IMR-90 (cell line): ENCODE data around the gene EFCC1. TPM values are rescaled to one million over a fixed set of nuclear protein-coding genes. Genes with fewer than 3 reads are reported as not detected.

Source experiments
- ATAC-seq: fragments of 200-7000 bp; cut with Tn5 transposase; 2 replicates; pipeline ENCODE4 v1.9.1; 2020; ENCODE audit warnings: low read depth, mild to moderate bottlenecking, moderate library complexity
- BruUV-seq: library from RNA; stranded (reverse); fragments of 400-500 nt; replicated peaks from 2 replicates; lab custom pipeline; 2021; lab: Mats Ljungman, UMichigan
- CTCF ChIA-PET: fragments of 300-600 bp; formaldehyde crosslinking; extraction: SDS; loops from one replicate; lab custom pipeline; 2021; ENCODE audit warnings: antibody characterized with exemption; lab: Yijun Ruan, JAX
- POLR2A ChIA-PET: fragments of 300-600 bp; sonication (Branson Sonifier 250); formaldehyde crosslinking; loops from one replicate; lab custom pipeline; 2022; ENCODE audit warnings: antibody characterized with exemption; ENCODE audit not compliant: unreplicated experiment; lab: Charles Lee
- DNase-seq: peaks from one replicate; pipeline ENCODE4 v3.0.0; 2013
- H2AFZ ChIP-seq: replicated peaks from 2 replicates; pipeline ENCODE3; 2013; ENCODE audit warnings: low read length, mild to moderate bottlenecking; ENCODE audit not compliant: poor library complexity
- H2AK5ac ChIP-seq: 2 replicates; pipeline ENCODE4 v1.6.1; 2013; ENCODE audit warnings: low read depth, low read length, inconsistent platforms
- H2AK9ac ChIP-seq: replicated peaks from 2 replicates; pipeline ENCODE3; 2013; ENCODE audit warnings: mild to moderate bottlenecking, low read depth, low read length, moderate library complexity; ENCODE audit not compliant: poor library complexity
- H2BK120ac ChIP-seq: 2 replicates; pipeline ENCODE4 v1.6.1; 2013; ENCODE audit warnings: low read depth, low read length, inconsistent platforms
- H2BK15ac ChIP-seq: 3 replicates; pipeline ENCODE4 v1.6.1; 2013; ENCODE audit warnings: low read depth, low read length, inconsistent platforms
- H2BK20ac ChIP-seq: 2 replicates; pipeline ENCODE4 v1.6.1; 2013; ENCODE audit warnings: low read depth, mild to moderate bottlenecking, inconsistent platforms, low read length, moderate library complexity
- H2BK5ac ChIP-seq: 2 replicates; pipeline ENCODE4 v1.6.1; 2013; ENCODE audit warnings: mild to moderate bottlenecking, low read depth, low read length, inconsistent platforms; ENCODE audit not compliant: poor library complexity, severe bottlenecking
- H3K14ac ChIP-seq: replicated peaks from 2 replicates; pipeline ENCODE4 v1.6.1; 2013; ENCODE audit warnings: low read depth, low read length, inconsistent platforms
- H3K18ac ChIP-seq: 2 replicates; pipeline ENCODE4 v1.6.1; 2013; ENCODE audit warnings: low read depth, low read length, control low read depth
- H3K23ac ChIP-seq: 2 replicates; pipeline ENCODE4 v1.6.1; 2013; ENCODE audit warnings: low read depth, low read length, inconsistent platforms
- H3K27ac ChIP-seq: 2 replicates; pipeline ENCODE4 v1.5.1; 2013; ENCODE audit warnings: mild to moderate bottlenecking, control low read depth, low read length; ENCODE audit not compliant: insufficient read depth
- H3K27me3 ChIP-seq: 2 replicates; pipeline ENCODE4 v1.6.1; 2013; ENCODE audit warnings: low read length; ENCODE audit not compliant: control insufficient read depth, insufficient read depth
- H3K36me3 ChIP-seq: 2 replicates; pipeline ENCODE4 v1.6.1; 2013; ENCODE audit warnings: low read length, mixed read lengths; ENCODE audit not compliant: control insufficient read depth, insufficient read depth
- H3K4ac ChIP-seq: 2 replicates; pipeline ENCODE4 v1.6.1; 2013; ENCODE audit warnings: low read depth, low read length, inconsistent platforms
- H3K4me1 ChIP-seq: 2 replicates; pipeline ENCODE4 v1.6.1; 2013; ENCODE audit warnings: low read length, mixed read lengths; ENCODE audit not compliant: control insufficient read depth, insufficient read depth
- H3K4me2 ChIP-seq: 2 replicates; pipeline ENCODE4 v1.6.1; 2013; ENCODE audit warnings: low read depth, mild to moderate bottlenecking, control low read depth, low read length, moderate library complexity
- H3K4me3 ChIP-seq: 2 replicates; pipeline ENCODE4 v1.5.1; 2013; ENCODE audit warnings: low read depth, mild to moderate bottlenecking, control low read depth, low read length, moderate library complexity; ENCODE audit not compliant: insufficient read depth
- H3K56ac ChIP-seq: 2 replicates; pipeline ENCODE4 v1.6.1; 2013; ENCODE audit warnings: low read length, inconsistent platforms; ENCODE audit not compliant: insufficient read depth; ENCODE audit errors: extremely low read depth
- H3K79me1 ChIP-seq, 2 experiments: 2 replicates each; pipeline ENCODE4 v1.6.1; 2013; ENCODE audit warnings: low read length in 2 of 2, inconsistent platforms in 1 of 2, low read depth in 1 of 2
- H3K9ac ChIP-seq: 2 replicates; pipeline ENCODE4 v1.6.1; 2013; ENCODE audit warnings: low read depth, low read length, control low read depth
- H3K9me1 ChIP-seq: 2 replicates; pipeline ENCODE4 v1.6.1; 2013; ENCODE audit warnings: low read length, inconsistent platforms; ENCODE audit not compliant: insufficient read depth
- H3K9me3 ChIP-seq: 2 replicates; pipeline ENCODE4 v1.6.1; 2013; ENCODE audit warnings: low read length; ENCODE audit not compliant: control insufficient read depth, insufficient read depth
- H4K20me1 ChIP-seq: 2 replicates; pipeline ENCODE4 v1.6.1; 2013; ENCODE audit warnings: low read length, inconsistent platforms; ENCODE audit not compliant: insufficient read depth
- H4K5ac ChIP-seq: 2 replicates; pipeline ENCODE4 v1.6.1; 2013; ENCODE audit warnings: mild to moderate bottlenecking, low read depth, low read length, control low read depth
- H4K8ac ChIP-seq, 2 experiments: 2 replicates each; pipeline ENCODE4 v1.6.1; 2013; ENCODE audit warnings: low read depth in 2 of 2, low read length in 2 of 2, control low read depth in 1 of 2, inconsistent platforms in 1 of 2
- H4K91ac ChIP-seq: 2 replicates; pipeline ENCODE4 v1.6.1; 2013; ENCODE audit warnings: low read depth, low read length, inconsistent platforms; ENCODE audit not compliant: insufficient read depth
- BHLHE40 ChIP-seq: fragments of 150-350 bp; IDR thresholded peaks from 2 replicates; pipeline ENCODE4 v1.6.1; 2016; ENCODE audit warnings: mild to moderate bottlenecking, low read depth, low read length
- CEBPB ChIP-seq: IDR thresholded peaks from 2 replicates; pipeline ENCODE4 v1.6.1; 2012; ENCODE audit warnings: low read depth, low read length, improper control_type of control experiment
- CHD1 ChIP-seq: IDR thresholded peaks from 2 replicates; pipeline ENCODE4 v1.6.1; 2012; ENCODE audit warnings: low read depth, low read length, improper control_type of control experiment
- CTCF ChIP-seq: conservative IDR thresholded peaks from 2 replicates; pipeline ENCODE4 v1.5.1; 2012; ENCODE audit warnings: mild to moderate bottlenecking, low read depth, low read length, improper control_type of control experiment
- MAFK ChIP-seq: IDR thresholded peaks from 2 replicates; pipeline ENCODE4 v1.6.1; 2012; ENCODE audit warnings: low read depth, low read length, improper control_type of control experiment
- MAZ ChIP-seq: IDR thresholded peaks from 2 replicates; pipeline ENCODE4 v1.6.1; 2012; ENCODE audit warnings: low read depth, mild to moderate bottlenecking, low read length, improper control_type of control experiment, moderate library complexity, borderline replicate concordance
- MXI1 ChIP-seq: IDR thresholded peaks from 2 replicates; pipeline ENCODE4 v1.6.1; 2012; ENCODE audit warnings: low read depth, mild to moderate bottlenecking, low read length, moderate library complexity, borderline replicate concordance
- NFE2L2 ChIP-seq: fragments of 150-350 bp; IDR thresholded peaks from 2 replicates; pipeline ENCODE4 v1.6.1; 2016; ENCODE audit warnings: low read depth, mild to moderate bottlenecking, low read length
- RAD21 ChIP-seq: IDR thresholded peaks from 2 replicates; pipeline ENCODE4 v1.6.1; 2012; ENCODE audit warnings: low read length, improper control_type of control experiment
- RCOR1 ChIP-seq: IDR thresholded peaks from 2 replicates; pipeline ENCODE4 v1.6.1; 2012; ENCODE audit warnings: mild to moderate bottlenecking, low read length, improper control_type of control experiment; ENCODE audit not compliant: insufficient replicate concordance
- RFX5 ChIP-seq: IDR thresholded peaks from 2 replicates; pipeline ENCODE4 v1.8.0; 2012; ENCODE audit warnings: low read depth, mild to moderate bottlenecking, low read length, moderate library complexity
- SMC3 ChIP-seq: fragments of 150-350 bp; IDR thresholded peaks from 2 replicates; pipeline ENCODE4 v1.6.1; 2016; ENCODE audit warnings: low read depth, mild to moderate bottlenecking, antibody characterized with exemption, low read length, moderate library complexity
- USF2 ChIP-seq: fragments of 150-350 bp; IDR thresholded peaks from 2 replicates; pipeline ENCODE4 v1.6.1; 2017; ENCODE audit warnings: mild to moderate bottlenecking, antibody characterized with exemption, low read length, low read depth
- WGBS, 2 experiments: methylation state at CpG; one replicate each; pipeline versions ENCODE4 v1.1.5 to v1.1.7; 2013; ENCODE audit warnings: missing lambda C conversion rate in 2 of 2; ENCODE audit not compliant: insufficient read length in 1 of 2; ENCODE audit errors: extremely low coverage in 2 of 2; 5-methylcytosine and 5-hydroxymethylcytosine counted together
- dilution Hi-C: fragments of 300-500 bp; cut with HindIII; formaldehyde crosslinking; loops from one replicate; pipeline ENCODE4 v1.14.3; 2018; ENCODE audit warnings: low sequenced_read_pairs; ENCODE audit not compliant: unreplicated experiment
- in situ Hi-C: fragments of 300-500 bp; cut with MboI; formaldehyde crosslinking; loops from 3 replicates; pipeline ENCODE4 v1.14.3; 2019; ENCODE audit warnings: low sequenced_read_pairs, inconsistent platforms, mixed read lengths
- intact Hi-C: fragments of 100-400 bp; cut with micrococcal nuclease; formaldehyde crosslinking; loops from 2 replicates; pipeline ENCODE4 v1.10.0; 2022
- polyA plus RNA-seq, 3 experiments: library from polyadenylated mRNA; depleted of rRNA; stranded (reverse); fragments of >200 nt; gene quantifications; 2 replicates each; pipeline ENCODE4 v1.2.3, GENCODE V29; 2012; ENCODE audit warnings: low replicate concordance in 1 of 3
- total RNA-seq: library from RNA; depleted of rRNA; stranded (reverse); fragments of >200 nt; gene quantifications from 2 replicates; pipeline ENCODE4 v1.2.3, GENCODE V29; 2012
- TF ChIP-seq, protein P1 (sequence below): fragments of 150-350 bp; IDR thresholded peaks from 2 replicates; pipeline ENCODE4 v1.6.1; 2016; ENCODE audit warnings: low read depth, mild to moderate bottlenecking, low read length, moderate library complexity, borderline replicate concordance

EFCC1 gene
- total and polyA plus RNA-seq, 2 of the 4 experiments (the other 2 are of a cell fraction) = not detected

DNA sequence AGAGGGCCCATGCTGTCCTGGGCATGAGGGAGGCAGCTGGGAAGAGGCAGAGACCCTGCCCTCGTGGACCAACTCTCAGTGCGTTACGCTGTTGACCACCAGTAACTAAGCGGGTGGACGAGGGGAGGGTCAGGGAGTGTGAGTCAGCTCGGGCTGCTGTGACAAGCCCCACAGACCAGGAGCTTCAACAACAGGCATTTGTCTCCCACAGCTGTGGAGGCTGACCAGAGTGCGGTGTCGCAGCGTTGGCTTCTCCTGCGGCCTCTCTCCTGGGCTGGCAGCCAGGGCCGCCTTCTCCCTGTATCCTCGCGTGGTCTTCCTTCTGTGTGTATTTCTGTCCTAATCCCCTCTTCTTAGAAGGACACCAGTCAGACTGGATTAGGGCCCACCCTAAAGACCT lies 13.0 kb downstream of the EFCC1 start:
- H3K79me1 ChIP-seq = no peaks in the 10 kb centered on the region
- no peaks in the 10 kb centered on the region for H3K36me3 ChIP-seq
- ATAC-seq = no peak
- H3K27me3 ChIP-seq = peaks cover 7% of the 10 kb centered on the region; the same call in 1 of the 2 replicates
- BruUV-seq = no TSS peak
- H2BK20ac ChIP-seq = peak overlapping the region; percentile 55; the same call in 1 of the 2 replicates
- peak overlapping the region; percentile 58; the same call in 1 of the 2 replicates for H4K91ac ChIP-seq
- CTCF ChIA-PET = no interaction called here
- no peak overlapping the region for H3K14ac ChIP-seq
- peak overlapping the region; percentile 36 for H2AFZ ChIP-seq
- H3K27ac ChIP-seq = no peak overlapping the region
- no peak overlapping the region for H3K4me3 ChIP-seq
- TF ChIP-seq CEBPB = no peak
- TF ChIP-seq NFE2L2 = no peak
- no peak for TF ChIP-seq MAFK
- TF ChIP-seq MAZ = no peak
- no peak for TF ChIP-seq CHD1
- TF ChIP-seq MXI1 = no peak
- no peak for TF ChIP-seq BHLHE40
- TF ChIP-seq SMC3 = no peak
- no peak for TF ChIP-seq RAD21
- TF ChIP-seq RCOR1 = no peak
- no peak for TF ChIP-seq RFX5
- TF ChIP-seq CTCF = no peak
- TF ChIP-seq, protein P1, sequence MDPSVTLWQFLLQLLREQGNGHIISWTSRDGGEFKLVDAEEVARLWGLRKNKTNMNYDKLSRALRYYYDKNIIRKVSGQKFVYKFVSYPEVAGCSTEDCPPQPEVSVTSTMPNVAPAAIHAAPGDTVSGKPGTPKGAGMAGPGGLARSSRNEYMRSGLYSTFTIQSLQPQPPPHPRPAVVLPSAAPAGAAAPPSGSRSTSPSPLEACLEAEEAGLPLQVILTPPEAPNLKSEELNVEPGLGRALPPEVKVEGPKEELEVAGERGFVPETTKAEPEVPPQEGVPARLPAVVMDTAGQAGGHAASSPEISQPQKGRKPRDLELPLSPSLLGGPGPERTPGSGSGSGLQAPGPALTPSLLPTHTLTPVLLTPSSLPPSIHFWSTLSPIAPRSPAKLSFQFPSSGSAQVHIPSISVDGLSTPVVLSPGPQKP = no peak
- TF ChIP-seq USF2 = no peak
- no peak overlapping the region for H3K56ac ChIP-seq
- no peak overlapping the region for H2AK9ac ChIP-seq
- H3K4me1 ChIP-seq = peaks cover 15% of the 10 kb centered on the region; the same call in 1 of the 2 replicates
- no peak overlapping the region for H2BK15ac ChIP-seq
- dilution Hi-C loops (no loop called here), intact Hi-C loops (no loop called here), in situ Hi-C loops (no loop called here)
- H3K4me2 ChIP-seq = no peak overlapping the region
- no peak overlapping the region for H3K9ac ChIP-seq
- POLR2A ChIA-PET = no interaction called here
- H4K20me1 ChIP-seq = no peaks in the 10 kb centered on the region
- no peak overlapping the region; the same call in 1 of the 2 replicates for H2BK120ac ChIP-seq
- no peak overlapping the region for H3K4ac ChIP-seq
- H3K18ac ChIP-seq = no peak overlapping the region
- peaks cover 6% of the 10 kb centered on the region; the same call in 1 of the 2 replicates for H3K9me1 ChIP-seq
- H4K8ac ChIP-seq = no peak overlapping the region
- no peak overlapping the region for H4K5ac ChIP-seq
- 73% methylated on average over 3 of the region's 13 CpGs; no CpG with 5 or more reads in 1 of the 2 experiments for WGBS, 2 experiments
- peak; percentile 16 for DNase-seq
- no peak overlapping the region for H3K23ac ChIP-seq
- H2AK5ac ChIP-seq = peak overlapping the region; percentile 58; the same call in 1 of the 2 replicates
- no peak overlapping the region for H2BK5ac ChIP-seq
- no peaks in the 10 kb centered on the region for H3K9me3 ChIP-seq
